ENCODE measurements around the gene ASCL1.

ASCL1 gene

GRCh38 chr12:102950107-102950949 is 7.1 kb upstream of the ASCL1 start:
- no peak for DNase-seq (ENCODE audit: extremely low read depth, low read depth)
- no peak for TF ChIP-seq CTCF (IDR thresholded peaks at IDR 0.05; ENCODE audit: low read depth, low read length, missing control alignments)
- H3K4me3 ChIP-seq (replicated peaks; ENCODE audit: low read depth, low read length) = no peak overlapping the region

GRCh38 chr12:102950950-102951619 is 6.4 kb upstream of the ASCL1 start:
- no peak overlapping the region for H3K4me3 ChIP-seq (replicated peaks; ENCODE audit: low read depth, low read length)

GRCh38 chr12:102951841-102952240 is 5.6 kb upstream of the ASCL1 start:
- no peak overlapping the region for H3K4me3 ChIP-seq (replicated peaks; ENCODE audit: low read depth, low read length)
- TF ChIP-seq CTCF (IDR thresholded peaks at IDR 0.05; ENCODE audit: low read depth, low read length, missing control alignments) = no peak
- DNase-seq (ENCODE audit: extremely low read depth, low read depth) = no peak

More at GRCh38 chr12:102950950-102951619, 6.4 kb upstream of the ASCL1 start:
- no peak for TF ChIP-seq CTCF (IDR thresholded peaks at IDR 0.05; ENCODE audit: low read depth, low read length, missing control alignments)
- no peak for DNase-seq (ENCODE audit: extremely low read depth, low read depth)

GRCh38 chr12:102953221-102953620 is 4.3 kb upstream of the ASCL1 start:
- no peak for TF ChIP-seq CTCF (IDR thresholded peaks at IDR 0.05; ENCODE audit: low read depth, low read length, missing control alignments)
- DNase-seq (ENCODE audit: extremely low read depth, low read depth) = no peak
- H3K4me3 ChIP-seq (replicated peaks; ENCODE audit: low read depth, low read length) = no peak overlapping the region

- no peak for DNase-seq (ENCODE audit: extremely low read depth, low read depth)
- no peak overlapping the region for H3K4me3 ChIP-seq (replicated peaks; ENCODE audit: low read depth, low read length)
- no peak for TF ChIP-seq CTCF (IDR thresholded peaks at IDR 0.05; ENCODE audit: low read depth, low read length, missing control alignments)
Observed at GRCh38 chr12:102954134-102954533, 3.3 kb upstream of the ASCL1 start.

GRCh38 chr12:102955926-102956737 is 1.3 kb upstream of the ASCL1 start:
- no peak overlapping the region for H3K4me3 ChIP-seq (replicated peaks; ENCODE audit: low read depth, low read length)
- DNase-seq (ENCODE audit: extremely low read depth, low read depth) = no peak
- TF ChIP-seq CTCF (IDR thresholded peaks at IDR 0.05; ENCODE audit: low read depth, low read length, missing control alignments) = no peak
